ENCODE results near the gene HECTD4. TPM values are rescaled to one million over a fixed set of nuclear protein-coding genes. Genes with fewer than 3 reads are reported as not detected.

HECTD4 gene
- polyA plus RNA-seq, 1 donor, result 68.9 TPM

DNA sequence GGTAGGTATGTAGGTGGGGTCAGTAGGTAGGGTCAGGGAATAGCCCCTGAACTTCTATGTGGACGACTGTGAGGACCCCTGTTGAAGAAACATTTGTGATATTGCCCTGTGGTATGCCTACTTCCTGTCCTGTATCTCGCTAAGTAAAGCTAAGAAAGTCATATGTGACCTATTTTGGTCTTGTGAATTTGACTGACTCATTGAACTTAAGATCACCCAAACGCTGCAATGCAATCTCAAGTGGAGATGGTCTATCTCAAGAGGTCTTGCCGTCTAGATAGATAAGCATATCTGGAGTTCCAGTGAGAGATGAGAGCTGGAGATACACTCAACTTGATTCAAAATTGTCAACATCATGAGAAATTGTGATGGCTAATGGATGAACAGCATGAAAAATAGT lies 183.1 kb downstream of the HECTD4 start:
- no peak for DNase-seq

DNA sequence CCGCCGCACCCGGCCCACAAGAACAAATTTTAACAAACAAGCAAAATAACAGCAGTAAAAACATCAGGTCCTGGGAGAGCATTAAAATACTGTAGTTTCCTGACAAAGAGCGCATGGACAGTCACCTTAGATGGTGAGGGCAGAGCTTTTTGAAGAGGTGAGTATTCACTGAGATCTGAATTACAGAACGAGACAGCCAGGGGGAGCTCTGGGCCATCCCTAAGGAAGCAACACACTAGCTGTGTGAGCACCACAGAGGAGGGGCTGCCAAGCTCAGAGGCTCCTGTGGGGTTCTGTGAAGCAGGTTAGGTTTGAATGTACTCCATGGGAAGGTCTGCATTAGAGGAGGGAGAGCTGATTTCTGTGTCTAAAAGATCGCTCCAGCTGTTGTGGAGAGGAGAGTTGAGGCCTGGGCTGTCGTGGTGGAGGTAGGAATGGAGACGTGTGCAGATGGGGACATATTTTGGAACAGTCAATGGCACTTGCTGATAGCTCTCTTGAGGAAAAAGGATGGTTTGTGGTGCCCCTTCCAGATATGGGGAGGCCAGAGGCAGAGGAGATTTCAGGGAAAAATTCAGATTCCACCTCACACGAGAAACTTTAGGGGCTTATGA lies 184.0 kb downstream of the HECTD4 start:
- DNase-seq, result peak; percentile 22

DNA sequence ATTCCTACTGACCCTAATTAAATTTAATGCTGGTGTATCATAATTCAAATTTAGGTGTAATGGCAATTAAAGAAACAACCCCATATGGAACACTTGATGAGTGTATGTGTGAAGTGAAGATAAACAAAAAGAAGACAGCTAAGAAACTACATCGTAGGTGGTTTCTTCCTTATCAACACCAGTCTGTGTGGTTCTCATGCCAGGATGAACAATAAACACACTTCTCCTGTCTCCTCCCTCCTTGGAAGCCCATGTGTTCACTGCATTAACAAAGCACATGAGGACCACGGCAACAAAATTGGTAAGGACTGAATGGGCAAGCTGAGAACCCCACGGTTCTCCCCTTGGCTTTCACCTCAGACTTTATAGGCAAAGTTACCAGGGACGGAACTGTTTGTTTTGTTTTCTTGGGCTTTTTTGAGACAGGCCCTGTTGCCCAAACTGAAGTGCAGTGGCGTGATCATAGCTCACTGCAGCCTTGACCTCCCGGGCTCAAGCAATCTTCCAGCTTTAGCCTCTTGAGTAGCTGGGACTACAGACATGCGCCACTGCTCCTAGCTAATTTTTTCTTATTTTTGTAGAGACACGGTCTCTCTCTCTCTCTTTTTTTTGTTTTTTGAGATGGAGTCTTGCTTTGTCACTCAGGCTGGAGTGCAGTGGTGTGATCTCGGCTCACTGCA lies 185.9 kb downstream of the HECTD4 start:
- no peak for DNase-seq

- no peak for DNase-seq
Observed at GRCh38 chr12:112194601-112195247, 187.5 kb downstream of the HECTD4 start.

- DNase-seq, result no peak
Observed at GRCh38 chr12:112192475-112192874, 189.8 kb downstream of the HECTD4 start.

- DNase-seq, result peak; percentile 37
Observed at GRCh38 chr12:112191840-112192321, 190.3 kb downstream of the HECTD4 start.

- no peak for DNase-seq
Observed at GRCh38 chr12:112191201-112191600, 191.0 kb downstream of the HECTD4 start.

GRCh38 chr12:112190231-112191025 lies 191.8 kb downstream of the HECTD4 start:
- DNase-seq, result no peak

DNA sequence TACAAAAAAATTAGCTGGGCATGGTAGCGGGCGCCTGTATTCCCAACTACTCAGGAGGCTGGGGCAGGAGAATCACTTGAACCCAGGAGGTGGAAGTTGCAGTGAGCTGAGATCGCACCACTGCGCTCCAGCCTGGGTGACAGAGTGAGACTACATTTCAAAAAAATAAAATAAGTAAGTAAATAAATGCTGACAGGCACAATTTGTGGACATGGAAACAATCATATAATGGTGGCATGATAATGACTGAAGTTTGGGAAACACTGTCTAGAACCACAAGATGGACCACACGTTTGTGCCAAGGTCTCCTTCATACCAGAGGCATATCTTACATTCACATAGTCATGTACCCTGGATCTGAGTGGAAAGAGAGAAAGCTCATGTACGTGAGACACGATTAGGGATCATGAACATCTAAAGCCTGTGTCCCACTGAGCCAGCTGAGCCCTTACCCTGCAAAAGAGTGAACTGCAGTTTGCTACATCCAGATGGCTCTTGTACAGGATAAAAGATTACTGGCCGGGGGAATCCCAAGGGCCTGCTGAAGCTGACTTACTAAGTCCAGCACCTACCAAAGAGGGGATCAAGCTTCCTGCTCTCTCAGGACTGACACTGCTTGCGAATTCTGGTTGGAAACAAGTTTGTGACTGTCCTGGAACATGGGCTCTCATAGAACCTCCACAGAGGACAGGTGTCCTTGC lies 194.0 kb downstream of the HECTD4 start:
- no peak for DNase-seq

GRCh38 chr12:112185093-112185923 lies 196.9 kb downstream of the HECTD4 start:
- no peak for DNase-seq

- DNase-seq, result no peak
Observed at GRCh38 chr12:112184056-112184887, 198.0 kb downstream of the HECTD4 start.

GRCh38 chr12:112183141-112184021 lies 198.8 kb downstream of the HECTD4 start:
- DNase-seq, result no peak

- no peak for DNase-seq
Observed at GRCh38 chr12:112182499-112182898, 199.7 kb downstream of the HECTD4 start.

DNA sequence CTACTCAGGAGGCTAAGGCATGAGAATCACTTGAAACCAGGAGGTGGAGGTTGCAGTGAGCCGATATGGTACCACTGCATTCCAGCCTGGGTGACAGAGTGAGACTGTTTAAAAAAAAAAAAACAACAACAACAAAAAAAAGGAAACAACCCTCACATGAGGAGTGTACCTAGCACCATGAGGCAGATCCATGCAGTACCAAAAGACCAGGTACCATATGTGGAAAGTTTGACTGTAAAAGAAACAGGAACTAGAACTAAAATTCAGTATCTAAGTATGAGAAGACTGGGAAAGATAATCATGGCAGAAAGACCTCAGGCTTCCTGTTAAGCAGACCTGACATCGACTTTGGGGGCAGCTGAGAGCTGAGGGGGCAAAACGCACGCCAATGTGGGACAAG lies 201.8 kb downstream of the HECTD4 start:
- no peak for DNase-seq

GRCh38 chr12:112179916-112180315 lies 202.3 kb downstream of the HECTD4 start:
- DNase-seq, result no peak

GRCh38 chr12:112179341-112179740 lies 202.9 kb downstream of the HECTD4 start:
- DNase-seq, result no peak

DNA sequence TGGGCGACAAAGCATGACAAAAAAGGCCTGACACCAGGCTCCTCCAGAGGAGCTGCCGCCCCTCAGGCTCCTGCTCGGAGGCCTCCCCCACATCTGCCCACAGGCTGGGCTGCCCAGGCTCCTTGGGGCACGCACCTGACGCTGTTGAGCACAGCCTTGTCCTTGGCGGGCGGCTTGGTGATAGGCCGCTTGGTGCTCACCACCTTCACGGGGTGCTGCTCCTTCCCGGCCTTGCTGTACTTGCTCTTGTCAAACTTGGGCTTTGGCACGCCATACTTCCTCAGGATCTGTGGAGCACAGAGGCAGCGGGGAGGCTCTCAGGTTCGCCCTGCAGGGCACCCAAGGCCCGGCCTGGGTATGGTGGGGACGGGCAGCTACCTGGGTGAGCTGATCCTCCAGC lies 203.4 kb downstream of the HECTD4 start:
- no peak for DNase-seq

DNA sequence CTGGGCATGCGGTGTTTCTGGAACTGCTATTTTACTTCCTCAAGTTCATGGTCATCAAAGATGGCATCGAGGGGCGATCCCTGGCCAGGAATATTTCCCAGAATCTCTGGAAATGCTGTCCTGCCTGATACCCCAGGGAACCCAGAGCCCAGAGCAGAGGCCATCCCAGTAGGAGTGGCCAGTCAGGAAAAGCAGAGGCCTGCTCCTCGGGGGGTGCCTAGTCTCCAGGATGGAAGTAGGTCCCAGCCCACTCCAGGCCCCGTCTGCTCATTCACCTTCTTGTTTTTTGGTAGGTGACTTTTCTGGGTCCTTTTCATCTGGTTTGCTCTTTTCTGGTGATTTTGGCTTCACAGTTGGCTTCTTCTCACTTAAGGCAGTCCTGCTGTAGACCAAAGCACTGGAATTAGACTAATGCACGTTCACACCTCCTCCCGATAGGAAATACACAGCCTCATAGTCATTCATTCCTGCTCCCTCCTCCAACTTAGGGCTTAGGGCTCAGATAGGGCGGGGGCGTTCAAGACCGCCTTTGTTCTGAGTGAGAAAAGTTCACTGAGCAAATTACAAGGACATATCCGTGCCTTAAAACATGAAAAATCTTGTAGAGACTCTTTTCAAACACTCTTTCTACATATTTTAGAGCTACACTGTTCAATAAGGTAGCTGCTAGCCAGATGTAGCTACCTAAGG lies 205.8 kb downstream of the HECTD4 start:
- no peak for DNase-seq
